GM12878 (cell line): ENCODE measurements around the gene IRF4. TPM values are rescaled to one million over a fixed set of nuclear protein-coding genes. Genes with fewer than 3 reads are reported as not detected.

Experiments
- ATF7 ChIP-seq: fragments of 450-650 bp; IDR thresholded peaks from 2 replicates; pipeline ENCODE4 v1.6.1; 2016; ENCODE audit warnings: low read depth, mild to moderate bottlenecking
- CHD2 ChIP-seq: IDR thresholded peaks from 2 replicates; pipeline ENCODE4 v1.6.1; 2011; ENCODE audit warnings: low read depth, low read length, improper control_type of control experiment, borderline replicate concordance
- CREB1 ChIP-seq: IDR thresholded peaks from 2 replicates; pipeline ENCODE4 v1.6.1; 2012; ENCODE audit warnings: low read depth, mild to moderate bottlenecking, inconsistent platforms
- HDAC2 ChIP-seq: fragments of 200-600 bp; sonication (generic); IDR thresholded peaks from 2 replicates; pipeline ENCODE4 v1.6.1; 2017
- JUNB ChIP-seq: IDR thresholded peaks from 2 replicates; pipeline ENCODE4 v1.6.1; 2016; ENCODE audit warnings: antibody characterized with exemption, mild to moderate bottlenecking
- MTA3 ChIP-seq: IDR thresholded peaks from 2 replicates; pipeline ENCODE4 v1.6.1; 2012; ENCODE audit warnings: low read length, inconsistent platforms, borderline replicate concordance
- NFYB ChIP-seq: IDR thresholded peaks from 2 replicates; pipeline ENCODE4 v1.6.1; 2011; ENCODE audit warnings: low read depth, mild to moderate bottlenecking, low read length, improper control_type of control experiment, moderate library complexity; ENCODE audit not compliant: insufficient read depth
- PAX8 ChIP-seq: fragments of 450-650 bp; IDR thresholded peaks from 2 replicates; pipeline ENCODE4 v1.6.1; 2017; ENCODE audit warnings: mild to moderate bottlenecking, moderate library complexity
- PML ChIP-seq: IDR thresholded peaks from 2 replicates; pipeline ENCODE4 v1.6.1; 2012; ENCODE audit warnings: low read length, inconsistent platforms
- RAD21 ChIP-seq: IDR thresholded peaks from 2 replicates; pipeline ENCODE4 v1.6.1; 2011; ENCODE audit warnings: mild to moderate bottlenecking, low read depth, low read length, moderate library complexity; ENCODE audit not compliant: insufficient read depth
- RAD51 ChIP-seq: fragments of 450-650 bp; IDR thresholded peaks from 2 replicates; pipeline ENCODE4 v1.6.1; 2016; ENCODE audit warnings: moderate library complexity, mild to moderate bottlenecking, inconsistent platforms
- RELA ChIP-seq: fragments of 450-650 bp; IDR thresholded peaks from 2 replicates; pipeline ENCODE4 v1.8.0; 2014; ENCODE audit warnings: borderline replicate concordance; ENCODE audit not compliant: partially characterized antibody
- SMC3 ChIP-seq: IDR thresholded peaks from 2 replicates; pipeline ENCODE4 v1.6.1; 2011; ENCODE audit warnings: low read length, improper control_type of control experiment, borderline replicate concordance
- YY1 ChIP-seq: IDR thresholded peaks from 2 replicates; pipeline ENCODE4 v1.6.1; 2011; ENCODE audit warnings: low read depth, mild to moderate bottlenecking, low read length
- ZNF687 ChIP-seq: fragments of 450-650 bp; IDR thresholded peaks from 2 replicates; pipeline ENCODE4 v1.6.1; 2017; ENCODE audit warnings: mild to moderate bottlenecking, moderate library complexity
- polyA plus RNA-seq, 11 experiments: library from polyadenylated mRNA; depleted of rRNA in 4 of 11; unstranded in 6 of 11; stranded (reverse) in 5 of 11; fragments of >200 nt; fragmentation: Nextera tagmentation in 4 of 11; fragmentation: Illumina TruSeq in 1 of 11; extraction: Ambion mirVana in 4 of 11; extraction: Trizol in 1 of 11; gene quantifications; 1 replicate in 1 of 11; 2 replicates in 10 of 11; pipeline versions ENCODE4 v1.2.1 to v1.2.3, GENCODE V29; 2011 to 2016; ENCODE audit warnings: inconsistent platforms in 2 of 11, missing spikeins in 2 of 11, low read depth in 1 of 11
- total RNA-seq, 4 experiments: library from RNA; depleted of rRNA in 3 of 4; stranded (reverse); fragments of >200 nt in 3 of 4; fragmentation: Illumina TruSeq in 1 of 4; extraction: Trizol in 1 of 4; gene quantifications; 2 replicates each; pipeline versions ENCODE4 v1.2.1 to v1.2.3, GENCODE V29; 2013 to 2021
- TF ChIP-seq, protein P1 (sequence below): fragments of 450-650 bp; IDR thresholded peaks from 2 replicates; pipeline ENCODE4 v1.6.1; 2018; ENCODE audit warnings: mild to moderate bottlenecking, low read depth, moderate library complexity; ENCODE audit not compliant: partially characterized antibody
- TF ChIP-seq, protein P2 (sequence below): IDR thresholded peaks from 2 replicates; pipeline ENCODE4 v1.6.1; 2012; ENCODE audit warnings: low read depth, low read length, improper control_type of control experiment
- TF ChIP-seq, protein P3 (sequence below): IDR thresholded peaks from 2 replicates; pipeline ENCODE4 v1.6.1; 2011; ENCODE audit warnings: borderline replicate concordance, low read depth, mild to moderate bottlenecking, moderate library complexity, mixed read lengths, low read length; ENCODE audit not compliant: insufficient read depth; ENCODE audit errors: extremely low read length

IRF4 gene
- total and polyA plus RNA-seq, 10 of the 15 experiments (the other 5 are each of a cell fraction or from before 2014, with no cell fraction given): 50.0 to 495 (median 257) TPM

- TF ChIP-seq ZNF687 (0 out of 2 replicates have a peak, but pooled peaks have one; percentile 46), RAD21 (0 out of 2 replicates have a peak, but pooled peaks have one; percentile 2), PAX8 (0 out of 2 replicates have a peak, but pooled peaks have one; percentile 5), CREB1 (no peak), CHD2 (no peak), HDAC2 (no peak), RAD51 (peak; percentile 34; the same call in 1 of the 2 replicates), SMC3 (no peak), PML (no peak), YY1 (no peak; the same call in 1 of the 2 replicates), RELA (no peak), MTA3 (no peak), ATF7 (no peak; the same call in 1 of the 2 replicates), JUNB (peak; percentile 81), NFYB (0 out of 2 replicates have a peak, but pooled peaks have one; percentile 11)
- TF ChIP-seq, protein P1, sequence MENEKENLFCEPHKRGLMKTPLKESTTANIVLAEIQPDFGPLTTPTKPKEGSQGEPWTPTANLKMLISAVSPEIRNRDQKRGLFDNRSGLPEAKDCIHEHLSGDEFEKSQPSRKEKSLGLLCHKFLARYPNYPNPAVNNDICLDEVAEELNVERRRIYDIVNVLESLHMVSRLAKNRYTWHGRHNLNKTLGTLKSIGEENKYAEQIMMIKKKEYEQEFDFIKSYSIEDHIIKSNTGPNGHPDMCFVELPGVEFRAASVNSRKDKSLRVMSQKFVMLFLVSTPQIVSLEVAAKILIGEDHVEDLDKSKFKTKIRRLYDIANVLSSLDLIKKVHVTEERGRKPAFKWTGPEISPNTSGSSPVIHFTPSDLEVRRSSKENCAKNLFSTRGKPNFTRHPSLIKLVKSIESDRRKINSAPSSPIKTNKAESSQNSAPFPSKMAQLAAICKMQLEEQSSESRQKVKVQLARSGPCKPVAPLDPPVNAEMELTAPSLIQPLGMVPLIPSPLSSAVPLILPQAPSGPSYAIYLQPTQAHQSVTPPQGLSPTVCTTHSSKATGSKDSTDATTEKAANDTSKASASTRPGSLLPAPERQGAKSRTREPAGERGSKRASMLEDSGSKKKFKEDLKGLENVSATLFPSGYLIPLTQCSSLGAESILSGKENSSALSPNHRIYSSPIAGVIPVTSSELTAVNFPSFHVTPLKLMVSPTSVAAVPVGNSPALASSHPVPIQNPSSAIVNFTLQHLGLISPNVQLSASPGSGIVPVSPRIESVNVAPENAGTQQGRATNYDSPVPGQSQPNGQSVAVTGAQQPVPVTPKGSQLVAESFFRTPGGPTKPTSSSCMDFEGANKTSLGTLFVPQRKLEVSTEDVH: no peak
- TF ChIP-seq, protein P2, sequence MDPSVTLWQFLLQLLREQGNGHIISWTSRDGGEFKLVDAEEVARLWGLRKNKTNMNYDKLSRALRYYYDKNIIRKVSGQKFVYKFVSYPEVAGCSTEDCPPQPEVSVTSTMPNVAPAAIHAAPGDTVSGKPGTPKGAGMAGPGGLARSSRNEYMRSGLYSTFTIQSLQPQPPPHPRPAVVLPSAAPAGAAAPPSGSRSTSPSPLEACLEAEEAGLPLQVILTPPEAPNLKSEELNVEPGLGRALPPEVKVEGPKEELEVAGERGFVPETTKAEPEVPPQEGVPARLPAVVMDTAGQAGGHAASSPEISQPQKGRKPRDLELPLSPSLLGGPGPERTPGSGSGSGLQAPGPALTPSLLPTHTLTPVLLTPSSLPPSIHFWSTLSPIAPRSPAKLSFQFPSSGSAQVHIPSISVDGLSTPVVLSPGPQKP: no peak
- TF ChIP-seq, protein P3, sequence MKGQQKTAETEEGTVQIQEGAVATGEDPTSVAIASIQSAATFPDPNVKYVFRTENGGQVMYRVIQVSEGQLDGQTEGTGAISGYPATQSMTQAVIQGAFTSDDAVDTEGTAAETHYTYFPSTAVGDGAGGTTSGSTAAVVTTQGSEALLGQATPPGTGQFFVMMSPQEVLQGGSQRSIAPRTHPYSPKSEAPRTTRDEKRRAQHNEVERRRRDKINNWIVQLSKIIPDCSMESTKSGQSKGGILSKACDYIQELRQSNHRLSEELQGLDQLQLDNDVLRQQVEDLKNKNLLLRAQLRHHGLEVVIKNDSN: no peak
These were observed 26.7 kb upstream of the IRF4 start (continued) for GRCh38 chr6:364609-365540.
